Esophagus mucosa (tissue), 1 donor: Measurements from ENCODE around the gene TMEM17. TPM values are rescaled to one million over a fixed set of nuclear protein-coding genes. Genes with fewer than 3 reads are reported as not detected.

Experiments
- ATAC-seq: fragments of 200-7000 bp; cut with Tn5 transposase; one replicate; pipeline ENCODE4 v1.9.1; 2020
- total RNA-seq: library from RNA; stranded (reverse); gene quantifications from one replicate; pipeline ENCODE4 v1.2.4, GENCODE V29; 2023
- donor health status: DM: yes; HTN: yes; CAD: no.

The TMEM17 gene
- total RNA-seq, 1 donor from 2014 or later: 2.3 TPM

DNA sequence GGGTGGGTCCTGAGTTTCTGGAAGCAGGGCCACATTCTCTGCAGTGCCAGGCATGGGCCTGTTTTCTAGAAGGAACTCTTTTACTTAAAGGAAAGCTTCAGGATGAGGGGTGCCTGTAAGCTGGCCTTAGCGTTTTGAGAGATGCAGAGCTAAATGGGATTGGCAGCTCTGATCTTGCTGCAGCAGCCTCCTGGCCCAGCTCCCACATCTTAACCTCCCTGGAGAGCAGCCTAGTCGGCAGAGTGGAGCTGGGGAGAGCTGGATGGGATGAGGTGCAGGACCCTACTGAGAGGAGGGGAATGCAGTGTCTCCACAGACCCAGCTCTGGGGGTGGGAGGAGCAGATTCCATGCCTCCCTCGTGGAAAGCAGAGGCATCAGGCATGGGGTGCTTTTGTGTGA lies 52.0 kb downstream of the TMEM17 start:
- ATAC-seq: no peak

DNA sequence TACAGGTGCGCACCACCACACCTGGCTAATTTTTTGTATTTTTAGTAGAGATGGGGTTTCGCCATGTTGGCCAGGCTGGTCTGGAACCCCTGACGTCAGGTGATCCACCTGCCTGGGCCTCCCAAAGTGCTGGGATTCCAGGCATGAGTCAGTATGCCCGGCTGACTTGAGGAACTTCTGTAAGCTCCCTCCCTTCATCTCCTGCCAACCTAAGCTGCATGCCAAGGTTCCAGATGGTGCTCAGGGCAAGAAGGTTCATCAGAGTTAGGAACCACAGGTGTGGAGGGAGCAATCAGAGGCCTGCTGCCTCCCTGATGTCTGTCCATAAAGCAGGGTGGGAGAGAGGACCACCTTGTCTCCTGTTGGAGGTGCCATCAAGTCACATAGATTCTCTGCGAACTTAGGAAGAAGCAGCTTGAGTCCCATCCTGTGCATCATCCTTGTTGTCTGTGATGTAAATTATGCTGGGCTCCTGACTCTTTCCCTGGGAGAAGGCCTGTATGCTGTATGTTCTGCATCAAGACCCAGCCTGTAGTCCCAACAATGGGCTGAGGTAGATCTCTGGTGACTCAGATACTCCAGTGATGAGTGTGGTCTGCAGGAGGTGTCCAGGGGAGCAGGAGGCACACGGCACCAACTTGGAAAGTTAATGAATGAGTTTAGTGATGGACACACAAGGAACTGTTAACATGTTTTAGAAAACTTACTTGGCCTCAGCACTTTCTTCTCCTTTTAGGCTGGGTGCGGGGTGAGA lies 53.1 kb downstream of the TMEM17 start:
- ATAC-seq: peak; percentile 33

DNA sequence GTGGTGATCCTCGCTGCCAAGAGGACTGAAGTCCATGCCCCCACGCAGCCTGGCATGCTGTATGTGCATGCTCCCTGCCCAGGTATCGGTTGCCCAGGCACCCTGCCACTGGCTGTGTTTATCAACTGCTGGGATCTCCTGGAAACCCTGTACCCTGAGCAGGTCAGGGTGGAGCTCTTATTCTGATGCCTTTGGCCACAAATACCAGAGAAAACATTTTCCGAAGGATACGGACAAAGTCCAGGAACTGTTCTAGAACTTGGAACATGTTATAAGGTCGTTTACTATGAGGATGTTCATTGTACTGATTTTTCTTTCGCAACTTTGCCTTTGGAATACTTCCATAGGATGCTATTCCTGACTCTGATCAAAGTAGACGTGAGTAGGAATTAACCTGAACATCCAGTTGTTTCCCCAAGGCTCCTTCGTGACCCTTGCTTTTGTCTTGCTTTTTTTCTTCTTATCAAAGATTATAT lies 55.2 kb downstream of the TMEM17 start:
- ATAC-seq: no peak

Other genes with a start within 250 kb of the TMEM17 start
- 75.8 TPM for gene EHBP1, start 199.5 kb upstream of the TMEM17 start, total RNA-seq